Type B pancreatic cell (in vitro differentiated cells): ENCODE measurements around the gene MIPOL1. TPM values are rescaled to one million over a fixed set of nuclear protein-coding genes. Genes with fewer than 3 reads are reported as not detected.

Experiments
- DNase-seq: peaks from one replicate; pipeline ENCODE4 v3.0.0; 2021; ENCODE audit warnings: mixed read lengths; ENCODE audit not compliant: unreplicated experiment; ENCODE audit errors: extremely low spot score
- H3K27ac Mint-ChIP-seq: 2 replicates; pipeline ENCODE4 v1.8.0; 2021; ENCODE audit warnings: mild to moderate bottlenecking, mixed read lengths
- H3K27me3 Mint-ChIP-seq: 2 replicates; pipeline ENCODE4 v1.8.0; 2021; ENCODE audit warnings: mixed read lengths
- H3K36me3 Mint-ChIP-seq: 2 replicates; pipeline ENCODE4 v1.8.0; 2021; ENCODE audit warnings: mixed read lengths
- H3K4me1 Mint-ChIP-seq: one replicate; pipeline ENCODE4 v1.8.0; 2021; ENCODE audit warnings: mixed read lengths; ENCODE audit not compliant: unreplicated experiment
- H3K4me3 Mint-ChIP-seq: 2 replicates; pipeline ENCODE4 v1.8.0; 2021; ENCODE audit warnings: mild to moderate bottlenecking, mixed read lengths
- H3K9me3 Mint-ChIP-seq: 2 replicates; pipeline ENCODE4 v1.8.0; 2021; ENCODE audit warnings: mixed read lengths
- total RNA-seq: library from RNA; stranded (reverse); gene quantifications from 2 replicates; pipeline ENCODE4 v1.2.1, GENCODE V29; 2021; ENCODE audit warnings: low replicate concordance
- TF ChIP-seq, protein P1 (sequence below): fragments of 200-600 bp; sonication (generic); conservative IDR thresholded peaks from 2 replicates; pipeline ENCODE4 v1.5.0; 2021; ENCODE audit warnings: antibody characterized with exemption, mild to moderate bottlenecking

MIPOL1 gene
- total RNA-seq, 1 donor from 2014 or later: 14.5 TPM

DNA sequence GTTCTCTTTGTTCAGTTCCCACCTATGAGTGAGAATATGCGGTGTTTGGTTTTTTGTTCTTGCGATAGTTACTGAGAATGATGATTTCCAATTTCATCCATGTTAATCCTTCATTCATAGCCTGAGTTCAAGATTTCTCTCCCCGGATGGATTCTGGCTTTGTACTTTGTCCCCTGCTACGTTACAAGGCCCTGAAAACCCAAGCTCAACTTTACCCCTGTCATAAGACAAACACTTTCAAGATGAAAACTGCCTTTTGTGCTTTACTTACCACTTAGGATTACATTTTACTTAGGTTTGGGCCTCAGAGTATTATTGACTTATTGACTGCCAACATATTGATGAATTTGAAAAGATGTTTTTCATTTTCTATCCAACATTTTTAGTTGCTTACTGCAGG is 361.0 kb downstream of the MIPOL1 start:
- Mint-ChIP-seq H3K36me3 (peaks cover 9% of the 10 kb centered on the region), H3K4me1 (no peaks in the 10 kb centered on the region), H3K4me3 (no peak overlapping the region), H3K9me3 (peaks cover 16% of the 10 kb centered on the region), H3K27me3 (no peaks in the 10 kb centered on the region), H3K27ac (no peak overlapping the region)
- no peak for DNase-seq
- TF ChIP-seq, protein P1, sequence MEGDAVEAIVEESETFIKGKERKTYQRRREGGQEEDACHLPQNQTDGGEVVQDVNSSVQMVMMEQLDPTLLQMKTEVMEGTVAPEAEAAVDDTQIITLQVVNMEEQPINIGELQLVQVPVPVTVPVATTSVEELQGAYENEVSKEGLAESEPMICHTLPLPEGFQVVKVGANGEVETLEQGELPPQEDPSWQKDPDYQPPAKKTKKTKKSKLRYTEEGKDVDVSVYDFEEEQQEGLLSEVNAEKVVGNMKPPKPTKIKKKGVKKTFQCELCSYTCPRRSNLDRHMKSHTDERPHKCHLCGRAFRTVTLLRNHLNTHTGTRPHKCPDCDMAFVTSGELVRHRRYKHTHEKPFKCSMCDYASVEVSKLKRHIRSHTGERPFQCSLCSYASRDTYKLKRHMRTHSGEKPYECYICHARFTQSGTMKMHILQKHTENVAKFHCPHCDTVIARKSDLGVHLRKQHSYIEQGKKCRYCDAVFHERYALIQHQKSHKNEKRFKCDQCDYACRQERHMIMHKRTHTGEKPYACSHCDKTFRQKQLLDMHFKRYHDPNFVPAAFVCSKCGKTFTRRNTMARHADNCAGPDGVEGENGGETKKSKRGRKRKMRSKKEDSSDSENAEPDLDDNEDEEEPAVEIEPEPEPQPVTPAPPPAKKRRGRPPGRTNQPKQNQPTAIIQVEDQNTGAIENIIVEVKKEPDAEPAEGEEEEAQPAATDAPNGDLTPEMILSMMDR: no peak

DNA sequence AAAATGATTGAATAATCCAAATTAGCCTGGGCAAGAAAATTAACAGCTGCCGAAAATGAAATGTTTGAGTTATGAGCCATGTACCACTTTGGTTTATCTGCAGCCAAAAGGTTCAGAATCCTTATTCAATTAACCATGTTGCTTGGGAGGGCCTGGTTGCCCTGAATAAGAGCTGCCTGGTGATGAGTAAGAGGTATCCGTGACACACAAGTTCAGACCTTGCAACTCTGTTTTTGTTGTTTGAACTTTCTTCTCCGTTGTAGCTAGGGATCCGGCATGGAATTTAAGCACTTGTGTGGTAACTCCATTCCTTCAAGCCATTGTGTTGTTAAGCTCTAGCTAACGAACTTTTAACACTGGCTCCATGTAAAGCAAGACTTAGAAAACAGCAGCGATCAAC is 361.6 kb downstream of the MIPOL1 start:
- H3K27ac Mint-ChIP-seq: no peak overlapping the region
- H3K4me1 Mint-ChIP-seq: no peaks in the 10 kb centered on the region
- H3K27me3 Mint-ChIP-seq: no peaks in the 10 kb centered on the region
- H3K9me3 Mint-ChIP-seq: peaks cover 12% of the 10 kb centered on the region
- H3K4me3 Mint-ChIP-seq: no peak overlapping the region
- DNase-seq: no peak
- H3K36me3 Mint-ChIP-seq: peaks cover 9% of the 10 kb centered on the region
- TF ChIP-seq, protein P1: no peak

DNA sequence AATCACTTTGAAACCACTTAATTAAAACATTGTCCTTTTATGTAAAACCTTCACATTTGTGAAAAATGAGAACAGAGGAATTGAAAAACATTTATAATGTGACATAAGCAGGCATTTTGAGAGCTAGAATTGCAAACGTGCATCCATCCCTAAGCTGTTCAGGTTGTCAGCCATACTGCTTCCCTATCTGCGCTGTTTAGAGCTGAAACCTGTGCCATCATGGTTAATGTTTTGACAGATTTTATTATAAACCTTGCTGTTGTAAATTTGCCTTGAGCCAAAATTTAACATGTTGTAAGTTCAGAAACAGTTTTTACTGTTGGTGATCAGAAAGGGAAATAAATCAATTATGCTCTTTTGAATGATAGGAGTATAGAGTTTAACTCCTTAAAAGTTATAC is 365.5 kb downstream of the MIPOL1 start:
- Mint-ChIP-seq H3K9me3 (no peaks in the 10 kb centered on the region), H3K4me3 (no peak overlapping the region), H3K27me3 (no peaks in the 10 kb centered on the region), H3K27ac (no peak overlapping the region), H3K36me3 (no peaks in the 10 kb centered on the region), H3K4me1 (peaks cover 5% of the 10 kb centered on the region)
- no peak for DNase-seq
- TF ChIP-seq, protein P1: no peak

DNA sequence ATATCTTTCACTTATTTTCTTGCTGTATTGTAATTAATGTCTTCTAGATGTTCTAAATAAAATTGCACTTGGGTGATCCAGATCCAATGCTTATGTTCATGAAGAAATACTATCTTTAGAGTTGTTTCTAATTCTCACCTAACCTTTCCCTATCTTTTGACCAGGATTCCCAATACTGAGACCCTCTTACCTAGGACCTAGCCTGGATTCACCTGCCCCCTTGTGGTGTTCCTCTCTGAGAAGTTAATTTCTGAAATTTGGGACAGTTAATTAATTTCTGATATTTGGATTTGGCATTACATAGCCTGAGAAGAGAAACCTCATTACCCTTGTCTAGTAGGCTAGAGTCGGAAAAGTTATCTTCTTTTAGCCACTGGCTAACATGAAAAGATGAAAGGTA is 367.8 kb downstream of the MIPOL1 start:
- Mint-ChIP-seq H3K36me3 (no peaks in the 10 kb centered on the region), H3K27ac (no peak overlapping the region), H3K27me3 (no peaks in the 10 kb centered on the region), H3K4me1 (peaks cover 5% of the 10 kb centered on the region), H3K9me3 (no peaks in the 10 kb centered on the region), H3K4me3 (peak overlapping the region; percentile 34)
- TF ChIP-seq, protein P1: peak; percentile 50
- DNase-seq: no peak

DNA sequence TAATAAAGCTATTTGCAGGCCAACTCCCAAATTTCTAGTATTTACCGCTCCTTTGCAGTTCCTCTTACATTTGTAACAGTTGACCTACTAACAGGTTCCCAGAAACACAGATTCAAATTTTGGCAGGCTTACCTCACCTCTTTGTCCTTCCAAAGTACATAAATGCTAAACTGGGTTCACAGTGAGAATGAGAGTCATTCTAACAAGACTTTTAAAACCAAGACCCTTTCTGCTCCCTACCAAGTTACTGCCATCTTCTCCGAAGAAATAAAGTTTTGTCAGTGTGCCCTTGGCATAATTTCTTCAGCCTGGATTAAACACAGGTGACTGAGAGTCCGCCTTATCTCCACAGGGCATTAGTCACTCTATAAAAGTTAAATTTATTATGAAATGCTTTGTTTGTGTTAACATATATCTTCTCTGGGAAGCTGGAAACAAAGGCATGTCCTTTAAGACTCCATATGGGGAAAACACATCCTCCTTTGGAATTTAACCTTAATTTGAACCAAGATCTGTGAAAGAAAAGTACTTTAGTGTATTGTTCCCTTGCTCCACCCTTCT is 369.2 kb downstream of the MIPOL1 start:
- no peaks in the 10 kb centered on the region for H3K9me3 Mint-ChIP-seq
- TF ChIP-seq, protein P1: no peak
- DNase-seq: no peak
- no peaks in the 10 kb centered on the region for H3K27me3 Mint-ChIP-seq
- H3K4me1 Mint-ChIP-seq: peaks cover 5% of the 10 kb centered on the region
- no peaks in the 10 kb centered on the region for H3K36me3 Mint-ChIP-seq
- H3K4me3 Mint-ChIP-seq: peak overlapping the region; percentile 56
- H3K27ac Mint-ChIP-seq: peak overlapping the region; percentile 77

DNA sequence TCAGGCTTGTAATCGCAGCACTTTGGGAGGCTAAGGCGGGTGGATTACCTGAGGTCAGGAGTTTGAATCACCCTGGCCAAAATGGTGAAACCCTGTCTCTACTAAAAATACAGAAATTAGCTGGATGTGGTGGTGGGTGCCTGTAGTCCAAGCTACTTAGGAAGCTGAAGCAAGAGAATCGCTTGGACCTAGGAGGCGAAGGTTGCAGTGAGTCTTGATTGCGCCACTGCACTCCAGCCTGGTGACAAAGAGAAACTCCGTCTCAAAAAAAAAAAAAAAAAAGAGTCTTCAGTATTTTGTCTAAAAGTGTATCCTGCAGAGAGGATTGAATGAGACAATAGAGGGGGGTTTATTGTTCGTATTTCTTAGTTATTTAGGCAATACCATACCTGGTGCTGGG is 372.0 kb downstream of the MIPOL1 start:
- TF ChIP-seq, protein P1: no peak
- Mint-ChIP-seq H3K9me3 (no peaks in the 10 kb centered on the region), H3K27me3 (peaks cover 2% of the 10 kb centered on the region), H3K36me3 (no peaks in the 10 kb centered on the region), H3K4me1 (peaks cover 5% of the 10 kb centered on the region), H3K4me3 (no peak overlapping the region), H3K27ac (no peak overlapping the region)
- DNase-seq: no peak
